Kidney epithelial cell (primary cell): ENCODE results near the gene GNAT2. TPM values are rescaled to one million over a fixed set of nuclear protein-coding genes. Genes with fewer than 3 reads are reported as not detected.

Experiments used
- DNase-seq: peaks from one replicate; pipeline ENCODE4 v3.0.0-alpha.2; 2010; ENCODE audit warnings: low read depth
- H3K27me3 ChIP-seq: 2 replicates; pipeline ENCODE4 v1.6.0; 2011; ENCODE audit warnings: low read length; ENCODE audit not compliant: control insufficient read depth, insufficient read depth
- H3K36me3 ChIP-seq: 2 replicates; pipeline ENCODE4 v1.5.1; 2011; ENCODE audit warnings: low read length; ENCODE audit not compliant: control insufficient read depth, insufficient read depth
- H3K4me3 ChIP-seq: 2 replicates; pipeline ENCODE4 v1.5.1; 2011; ENCODE audit warnings: low read depth, mild to moderate bottlenecking, control low read depth, low read length
- total RNA-seq: library from RNA; depleted of rRNA; stranded (reverse); fragments of >200 nt; gene quantifications from 2 replicates; pipeline ENCODE4 v1.2.3, GENCODE V29; 2015
- TF ChIP-seq, protein P1 (sequence below): IDR thresholded peaks from 2 replicates; pipeline ENCODE4 v1.5.1; 2011; ENCODE audit warnings: mild to moderate bottlenecking, moderate library complexity, low read length, control low read depth, inconsistent platforms; ENCODE audit not compliant: insufficient read depth, poor library complexity, severe bottlenecking

The GNAT2 gene
- total RNA-seq, 1 donor from 2014 or later = not detected

- H3K4me3 ChIP-seq = no peak overlapping the region
- TF ChIP-seq, protein P1, sequence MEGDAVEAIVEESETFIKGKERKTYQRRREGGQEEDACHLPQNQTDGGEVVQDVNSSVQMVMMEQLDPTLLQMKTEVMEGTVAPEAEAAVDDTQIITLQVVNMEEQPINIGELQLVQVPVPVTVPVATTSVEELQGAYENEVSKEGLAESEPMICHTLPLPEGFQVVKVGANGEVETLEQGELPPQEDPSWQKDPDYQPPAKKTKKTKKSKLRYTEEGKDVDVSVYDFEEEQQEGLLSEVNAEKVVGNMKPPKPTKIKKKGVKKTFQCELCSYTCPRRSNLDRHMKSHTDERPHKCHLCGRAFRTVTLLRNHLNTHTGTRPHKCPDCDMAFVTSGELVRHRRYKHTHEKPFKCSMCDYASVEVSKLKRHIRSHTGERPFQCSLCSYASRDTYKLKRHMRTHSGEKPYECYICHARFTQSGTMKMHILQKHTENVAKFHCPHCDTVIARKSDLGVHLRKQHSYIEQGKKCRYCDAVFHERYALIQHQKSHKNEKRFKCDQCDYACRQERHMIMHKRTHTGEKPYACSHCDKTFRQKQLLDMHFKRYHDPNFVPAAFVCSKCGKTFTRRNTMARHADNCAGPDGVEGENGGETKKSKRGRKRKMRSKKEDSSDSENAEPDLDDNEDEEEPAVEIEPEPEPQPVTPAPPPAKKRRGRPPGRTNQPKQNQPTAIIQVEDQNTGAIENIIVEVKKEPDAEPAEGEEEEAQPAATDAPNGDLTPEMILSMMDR = no peak
- H3K36me3 ChIP-seq = no peaks in the 10 kb centered on the region
Measured at GRCh38 chr1:109578947-109579443, 40.4 kb downstream of the GNAT2 start.

DNA sequence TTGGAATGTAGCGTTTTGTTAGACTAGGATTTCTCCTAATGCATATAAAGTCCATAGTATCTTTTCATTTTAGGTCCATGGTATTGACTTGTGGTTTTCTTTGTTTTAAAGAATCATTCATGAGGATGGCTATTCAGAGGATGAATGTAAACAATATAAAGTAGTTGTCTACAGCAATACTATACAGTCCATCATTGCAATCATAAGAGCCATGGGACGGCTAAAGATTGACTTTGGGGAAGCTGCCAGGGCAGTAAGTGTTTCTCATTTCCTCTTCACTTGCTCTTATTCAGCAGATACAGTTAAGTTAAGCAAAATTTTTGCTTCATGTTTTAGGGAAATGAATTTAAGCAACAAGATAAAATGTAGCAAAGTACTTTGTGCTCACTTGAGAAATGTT lies 45.6 kb downstream of the GNAT2 start:
- Histone ChIP-seq H3K36me3 (no peaks in the 10 kb centered on the region), H3K4me3 (no peak overlapping the region), H3K27me3 (no peaks in the 10 kb centered on the region)
- TF ChIP-seq, protein P1 = no peak
- DNase-seq = no peak

More at GRCh38 chr1:109578947-109579443, 40.4 kb downstream of the GNAT2 start:
- DNase-seq = no peak
- H3K27me3 ChIP-seq = no peaks in the 10 kb centered on the region

DNA sequence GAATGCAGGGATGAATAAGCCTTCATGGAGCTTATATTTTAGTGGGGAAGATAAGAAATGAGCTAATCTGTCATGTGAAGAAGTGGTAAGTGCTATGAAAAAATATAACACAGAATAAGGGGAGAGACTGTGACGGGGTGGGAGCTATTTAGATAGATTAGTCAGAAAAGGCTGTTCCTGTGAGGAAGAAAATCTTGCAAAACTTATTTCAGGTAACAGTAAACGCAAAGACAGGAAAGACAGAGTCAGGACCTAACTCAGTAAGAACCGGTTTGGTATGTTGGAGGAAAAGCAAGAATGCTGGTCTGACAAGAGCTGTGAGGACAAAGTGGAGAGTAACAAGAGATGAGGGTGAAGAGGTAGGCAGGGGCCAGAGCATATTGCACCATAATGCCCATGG lies 49.0 kb downstream of the GNAT2 start:
- H3K27me3 ChIP-seq = no peaks in the 10 kb centered on the region
- no peaks in the 10 kb centered on the region for H3K36me3 ChIP-seq
- DNase-seq = no peak
- H3K4me3 ChIP-seq = no peak overlapping the region
- TF ChIP-seq, protein P1 = no peak

- H3K4me3 ChIP-seq = no peak overlapping the region
- H3K27me3 ChIP-seq = no peaks in the 10 kb centered on the region
- DNase-seq = no peak
- TF ChIP-seq, protein P1 = no peak
- no peaks in the 10 kb centered on the region for H3K36me3 ChIP-seq
Measured at GRCh38 chr1:109569323-109569722, 50.1 kb downstream of the GNAT2 start.

GRCh38 chr1:109567877-109568672 lies 51.3 kb downstream of the GNAT2 start:
- H3K4me3 ChIP-seq = no peak overlapping the region
- DNase-seq = no peak
- no peaks in the 10 kb centered on the region for H3K27me3 ChIP-seq
- H3K36me3 ChIP-seq = no peaks in the 10 kb centered on the region
- TF ChIP-seq, protein P1 = no peak
